IPS-NIHi11 (cell line): ENCODE results near the gene PTPN7.
"Not testable (repeated sequence)": the region's sequence is repeated elsewhere in the genome, so short reads cannot be mapped to it uniquely, and the experiment has no call there.

Experiments used
- DNase-seq: peaks from one replicate; pipeline ENCODE4 v3.0.0; 2012; ENCODE audit warnings: mixed read lengths, low spot score

The PTPN7 gene

GRCh38 chr1:202160377-202160940 lies at the start of gene PTPN7:
Gene PTPN7, minus strand, starts transcription at chr1:202160602. Its CDS starts 1,200 bp downstream, at chr1:202159402.
- DNase-seq: peak; percentile 24

- DNase-seq: no peak
These were observed 48.0 kb upstream of the PTPN7 start for GRCh38 chr1:202208351-202208857.

GRCh38 chr1:202207292-202207691 lies 46.9 kb upstream of the PTPN7 start:
- DNase-seq: peak; percentile 44

GRCh38 chr1:202205523-202206190 lies 45.3 kb upstream of the PTPN7 start:
- no peak for DNase-seq

- DNase-seq: no peak
These were observed 43.7 kb upstream of the PTPN7 start for GRCh38 chr1:202204065-202204464.

GRCh38 chr1:202203238-202204039 lies 43.0 kb upstream of the PTPN7 start:
- no peak for DNase-seq

GRCh38 chr1:202202500-202203168 lies 42.2 kb upstream of the PTPN7 start:
- no peak for DNase-seq

- DNase-seq: no peak
These were observed 41.6 kb upstream of the PTPN7 start for GRCh38 chr1:202201971-202202370.

GRCh38 chr1:202201266-202201665 lies 40.9 kb upstream of the PTPN7 start:
- DNase-seq: no peak

- DNase-seq: no peak
These were observed 40.3 kb upstream of the PTPN7 start for GRCh38 chr1:202200669-202201068.

GRCh38 chr1:202200112-202200548 lies 39.7 kb upstream of the PTPN7 start:
- DNase-seq: peak; percentile 43

- DNase-seq: no peak
These were observed 38.9 kb upstream of the PTPN7 start for GRCh38 chr1:202199040-202199889.

GRCh38 chr1:202198366-202198724 lies 37.9 kb upstream of the PTPN7 start:
- no peak for DNase-seq

- DNase-seq: no peak
These were observed 37.4 kb upstream of the PTPN7 start for GRCh38 chr1:202197653-202198365.

GRCh38 chr1:202194328-202194648 lies 33.9 kb upstream of the PTPN7 start:
- DNase-seq: no peak

- peak; percentile 74 for DNase-seq
These were observed 33.4 kb upstream of the PTPN7 start, which contains the start of gene LGR6 for GRCh38 chr1:202193614-202194327. Gene LGR6, plus strand, starts transcription at chr1:202193799. Its CDS starts 191 bp downstream, at chr1:202193990.

GRCh38 chr1:202192770-202193613 lies 32.6 kb upstream of the PTPN7 start:
- DNase-seq: peak; percentile 82

GRCh38 chr1:202191391-202191790 lies 31.0 kb upstream of the PTPN7 start:
- DNase-seq: not testable (repeated sequence)
